Measurements from ENCODE around the gene OR51E1.

Gene OR51E1, protein sequence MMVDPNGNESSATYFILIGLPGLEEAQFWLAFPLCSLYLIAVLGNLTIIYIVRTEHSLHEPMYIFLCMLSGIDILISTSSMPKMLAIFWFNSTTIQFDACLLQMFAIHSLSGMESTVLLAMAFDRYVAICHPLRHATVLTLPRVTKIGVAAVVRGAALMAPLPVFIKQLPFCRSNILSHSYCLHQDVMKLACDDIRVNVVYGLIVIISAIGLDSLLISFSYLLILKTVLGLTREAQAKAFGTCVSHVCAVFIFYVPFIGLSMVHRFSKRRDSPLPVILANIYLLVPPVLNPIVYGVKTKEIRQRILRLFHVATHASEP
- total RNA-seq, result 0 to 0.16 (median 0) reads per million in 18 experiments

GRCh38 chr11:4643682-4644081 is at the start of gene OR51E1:
TSS of gene OR51E1 (plus strand) at chr11:4643982. CDS start at chr11:4652527, 8,545 bp downstream.
- DNase-seq, result no peak

DNA sequence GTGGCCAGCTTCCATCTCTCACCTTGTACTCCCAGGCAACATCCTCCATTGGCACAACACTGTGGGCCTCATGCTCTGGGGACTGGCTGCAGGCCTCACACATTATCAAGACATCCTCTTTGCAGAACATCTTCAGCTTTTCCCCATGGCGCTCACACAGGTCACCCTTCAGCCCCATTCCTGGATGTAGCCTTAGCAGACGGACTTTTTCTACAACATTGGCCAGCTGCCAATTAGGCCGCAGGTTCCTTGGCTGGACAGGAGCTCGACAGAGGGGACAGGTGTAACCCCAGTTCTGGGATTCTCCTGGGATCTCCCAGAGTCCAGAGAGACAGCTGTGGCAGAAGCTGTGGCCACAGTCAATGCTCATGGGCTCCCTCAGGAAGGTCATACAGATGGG is 38.7 kb upstream of the OR51E1 start:
- DNase-seq, result no peak

DNA sequence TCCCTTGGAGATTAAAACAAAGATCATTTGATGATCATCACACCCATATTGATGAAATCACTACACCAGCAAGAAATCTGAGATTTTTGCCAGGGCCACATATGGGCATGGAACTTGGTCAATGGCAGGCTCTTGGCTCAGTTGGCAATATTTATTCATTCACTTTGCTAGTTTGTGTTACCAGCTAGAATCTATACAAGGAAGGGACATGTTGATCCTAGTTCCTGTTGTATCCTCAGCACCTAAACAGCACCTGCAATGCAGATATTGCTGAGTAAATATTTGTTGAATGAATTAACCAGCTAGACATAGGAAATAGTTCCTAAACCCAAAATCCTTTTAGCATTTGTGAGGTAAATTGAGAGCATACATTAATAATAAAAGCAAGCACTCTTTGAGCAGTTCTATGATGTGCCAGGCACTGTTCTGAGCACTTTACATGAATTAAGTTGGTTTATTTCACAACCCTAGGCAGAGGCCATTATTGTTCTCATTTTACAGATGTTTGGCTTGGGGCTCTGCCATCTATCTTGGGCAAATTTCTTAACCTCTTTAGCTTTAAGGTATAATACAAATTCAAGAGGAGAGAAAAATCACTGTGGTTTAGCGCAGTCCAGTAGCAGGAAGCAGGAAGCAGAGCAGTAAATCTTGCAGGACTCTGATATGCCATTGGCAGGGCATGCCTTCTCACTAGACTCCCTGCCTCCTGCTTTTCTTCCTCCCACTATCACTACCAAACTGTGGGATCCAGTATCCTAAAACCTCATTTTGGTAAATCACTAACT is 37.4 kb upstream of the OR51E1 start:
- no peak for DNase-seq

GRCh38 chr11:4607096-4607495 is 36.7 kb upstream of the OR51E1 start:
- DNase-seq, result peak in 1 of 2 donors; percentile 5

GRCh38 chr11:4607781-4608666 is 35.8 kb upstream of the OR51E1 start, which contains the start of gene TRIM68:
TSS of gene TRIM68 (minus strand) at chr11:4608231. CDS start at chr11:4605504, 2,727 bp downstream.
- peak; percentile 96 to 97 for DNase-seq

DNA sequence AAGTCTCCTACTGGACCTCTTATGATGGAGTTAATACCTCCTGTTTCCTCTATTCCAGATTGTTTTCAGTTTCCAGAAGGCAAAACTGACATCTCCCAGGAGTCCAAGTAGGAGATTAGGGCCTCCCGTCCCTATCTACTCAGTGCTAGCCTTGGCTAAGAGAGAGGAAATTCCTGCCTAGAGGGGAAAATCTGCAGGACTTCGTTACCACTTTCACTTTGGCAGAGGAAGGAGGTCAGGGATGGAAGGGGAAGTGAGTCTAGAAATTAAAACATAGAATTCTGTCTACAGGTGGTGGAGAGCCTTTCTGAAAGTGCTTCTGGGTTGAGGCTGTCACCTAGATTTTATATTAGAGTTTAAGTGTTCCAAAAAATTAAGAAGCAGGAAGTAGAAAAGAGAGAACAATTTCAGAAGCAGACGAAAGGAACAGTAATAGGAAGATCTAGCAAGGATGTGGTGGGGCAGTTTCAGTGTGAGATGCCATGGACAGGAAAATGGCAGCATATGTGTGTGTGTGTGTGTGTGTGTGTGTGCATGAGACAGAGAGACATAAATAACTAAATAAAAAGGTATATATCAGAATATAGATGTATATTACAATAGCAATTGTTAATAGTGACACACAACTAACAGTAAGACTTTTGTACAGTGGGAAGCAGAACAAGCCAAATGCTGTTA is 33.4 kb upstream of the OR51E1 start:
- peak in 1 of 2 donors; percentile 9 for DNase-seq

DNA sequence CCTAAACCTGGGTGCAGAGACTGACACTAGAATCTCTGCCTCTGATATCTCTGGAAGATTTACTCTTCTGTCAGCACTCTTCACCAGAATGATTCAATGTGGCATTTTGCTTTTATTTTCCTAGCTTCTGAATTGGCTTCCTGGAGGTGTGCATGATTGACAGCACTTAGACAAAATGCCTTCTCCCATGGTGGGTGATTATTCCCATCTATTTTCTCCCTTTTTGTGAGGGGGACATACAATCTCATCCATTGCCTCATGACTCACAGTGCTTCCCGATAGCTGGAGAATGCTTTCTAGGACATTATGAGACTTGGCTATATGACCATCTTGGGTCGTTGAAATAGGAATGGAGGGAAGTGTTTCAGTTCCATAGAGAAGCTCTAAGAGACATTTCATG is 31.8 kb upstream of the OR51E1 start:
- DNase-seq, result no peak

GRCh38 chr11:4615856-4616444 is 27.8 kb upstream of the OR51E1 start:
- no peak for DNase-seq

- DNase-seq, result no peak
Measured at GRCh38 chr11:4619514-4619913, 24.3 kb upstream of the OR51E1 start.

GRCh38 chr11:4626207-4627099 is 17.3 kb upstream of the OR51E1 start:
- peak; percentile 53 to 72 for DNase-seq

GRCh38 chr11:4636136-4636535 is 7.6 kb upstream of the OR51E1 start:
- no peak for DNase-seq

- DNase-seq, result peak; percentile 53 to 66
Measured at GRCh38 chr11:4636962-4637661, 6.7 kb upstream of the OR51E1 start, which contains the start of gene OR51D1. TSS of gene OR51D1 (plus strand) at chr11:4637477. CDS start at chr11:4639791, 2,314 bp downstream.

DNA sequence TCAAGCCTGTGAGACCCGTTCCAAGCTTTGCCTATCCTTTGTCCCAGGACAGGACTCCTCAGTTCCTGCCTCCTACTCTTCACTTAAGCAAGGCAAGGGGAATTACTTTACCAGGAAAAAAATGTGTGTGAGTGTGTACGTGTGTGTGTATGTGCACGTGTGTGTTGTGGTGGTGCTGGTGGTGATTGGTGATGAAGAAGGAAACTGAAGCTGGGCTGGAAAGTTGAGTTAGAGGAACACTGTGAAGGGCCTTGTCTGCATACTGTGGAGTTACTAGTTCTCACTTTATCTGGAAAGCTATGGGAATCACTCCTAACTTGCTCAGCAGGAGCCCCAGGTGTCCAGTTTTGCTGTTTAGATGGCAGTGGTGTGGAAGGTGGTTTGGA is 6.1 kb upstream of the OR51E1 start:
- no peak for DNase-seq

DNA sequence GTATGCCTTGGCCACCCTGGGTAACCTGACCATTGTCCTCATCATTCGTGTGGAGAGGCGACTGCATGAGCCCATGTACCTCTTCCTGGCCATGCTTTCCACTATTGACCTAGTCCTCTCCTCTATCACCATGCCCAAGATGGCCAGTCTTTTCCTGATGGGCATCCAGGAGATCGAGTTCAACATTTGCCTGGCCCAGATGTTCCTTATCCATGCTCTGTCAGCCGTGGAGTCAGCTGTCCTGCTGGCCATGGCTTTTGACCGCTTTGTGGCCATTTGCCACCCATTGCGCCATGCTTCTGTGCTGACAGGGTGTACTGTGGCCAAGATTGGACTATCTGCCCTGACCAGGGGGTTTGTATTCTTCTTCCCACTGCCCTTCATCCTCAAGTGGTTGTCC is 3.9 kb upstream of the OR51E1 start:
- DNase-seq, result no peak

- no peak for DNase-seq
Measured at GRCh38 chr11:4641501-4641900, 2.3 kb upstream of the OR51E1 start.

DNA sequence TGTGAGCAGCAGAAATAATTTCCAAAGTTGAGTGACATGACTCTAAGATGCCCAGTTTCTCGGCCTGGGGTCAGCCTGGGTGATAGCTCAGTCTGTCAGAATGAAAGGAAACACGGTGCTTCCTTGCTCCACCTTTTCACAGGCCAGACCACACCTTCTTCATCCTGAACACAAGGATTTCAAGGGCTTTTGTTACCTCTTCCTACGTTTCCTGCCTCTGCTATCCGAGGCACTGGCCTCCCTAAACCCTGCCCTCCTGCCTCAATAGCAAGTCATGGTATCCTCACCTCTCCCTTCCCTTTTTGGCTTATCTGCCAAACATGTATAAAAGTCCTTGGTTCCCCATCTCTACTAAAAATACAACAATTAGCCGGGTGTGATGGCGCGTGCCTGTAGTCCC is 1.7 kb upstream of the OR51E1 start:
- no peak for DNase-seq

GRCh38 chr11:4643076-4643475 is 706 bp upstream of the OR51E1 start:
- DNase-seq, result no peak

DNA sequence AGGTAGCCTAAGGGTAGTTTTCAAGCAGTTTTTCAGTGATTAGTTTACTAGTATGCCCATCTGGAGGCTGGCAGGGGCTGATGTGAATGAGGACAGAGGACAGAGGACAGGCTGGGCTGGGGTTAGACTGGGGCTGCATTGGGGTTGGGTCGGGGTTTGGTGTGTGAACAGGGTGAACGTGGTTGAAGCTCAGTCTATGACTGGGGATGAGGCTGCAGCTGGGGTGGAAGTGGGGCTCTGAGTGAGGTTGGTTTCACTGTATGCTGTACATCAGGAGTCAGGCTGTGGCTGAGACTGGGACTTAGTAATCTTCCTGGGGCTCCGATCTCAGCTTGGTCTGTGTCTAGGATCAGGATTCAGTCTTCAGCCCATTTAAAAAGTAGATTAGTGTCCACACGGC is 451 bp downstream of the OR51E1 start:
- no peak for DNase-seq

GRCh38 chr11:4645974-4646373 is 2.2 kb downstream of the OR51E1 start:
- DNase-seq, result no peak

GRCh38 chr11:4647766-4648165 is 4.0 kb downstream of the OR51E1 start:
- DNase-seq, result no peak

Measured in inflammatory macrophage (primary cell).